Erythroblast (primary cell): ENCODE data around the gene FOXP1.
A peak's percentile ranks its signal among the peaks of the same experiment; 100 is the strongest.

Source experiments
- DNase-seq, 2 experiments: peaks; one replicate each; lab custom pipeline; 2025; lab: John Stamatoyannopoulos, UW
- GATA1 ChIP-seq: IDR thresholded peaks from 2 replicates; pipeline ENCODE4 v1.6.1; 2011; ENCODE audit warnings: low read depth, mild to moderate bottlenecking, control low read depth, low read length, moderate library complexity
- POLR2A ChIP-seq: IDR thresholded peaks from 2 replicates; pipeline ENCODE4 v1.6.1; 2011; ENCODE audit warnings: mild to moderate bottlenecking, low read length

FOXP1 gene

DNA sequence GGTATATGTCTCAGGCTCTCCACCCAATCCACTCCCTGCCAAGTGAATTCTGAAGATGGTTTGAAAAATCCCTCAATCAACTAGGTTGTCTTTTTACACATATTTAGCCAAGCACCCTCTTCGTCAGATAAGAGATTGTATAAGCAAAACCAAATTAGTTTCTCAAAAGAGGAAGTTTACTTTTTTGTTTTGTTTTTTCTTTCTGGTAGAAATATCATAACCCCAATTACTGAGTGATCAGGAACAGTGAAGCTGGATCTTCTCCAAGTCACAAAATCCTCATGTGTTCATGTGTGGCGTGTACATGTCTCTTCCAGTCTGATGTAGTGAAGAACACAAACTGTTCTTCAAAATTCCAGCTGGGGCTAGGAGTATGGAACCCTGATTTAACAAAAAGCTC, 180.6 kb downstream of the FOXP1 start:
- no peak for DNase-seq
- no peak for TF ChIP-seq GATA1

- TF ChIP-seq POLR2A (no peak), GATA1 (no peak)
- no peak for DNase-seq
Measured at GRCh38 chr3:71402280-71402679, 181.2 kb downstream of the FOXP1 start.

DNA sequence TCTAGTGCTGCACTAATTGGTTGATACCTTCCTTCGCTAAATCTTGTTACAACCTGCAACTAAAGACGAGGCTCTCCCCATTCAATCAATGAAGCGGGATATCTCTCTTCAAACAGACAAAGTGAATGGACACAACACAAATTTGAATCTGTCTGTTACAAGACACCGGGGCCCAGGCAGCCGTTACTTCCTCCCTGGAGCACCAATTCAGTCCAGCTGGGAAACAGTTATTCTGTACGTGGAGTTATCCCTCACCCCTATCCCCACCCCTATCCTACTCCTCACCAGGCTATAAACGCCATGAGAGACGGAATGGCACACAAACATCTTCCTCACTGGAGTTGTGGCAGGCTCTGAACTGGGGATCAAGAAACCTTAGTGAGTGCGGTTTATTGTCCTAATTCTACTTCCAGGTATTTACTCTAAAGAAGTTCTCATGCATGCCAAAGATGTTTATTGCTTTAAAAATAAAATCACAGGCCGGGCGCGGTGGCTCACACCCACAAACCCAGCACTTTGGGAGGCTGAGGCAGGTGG, 181.8 kb downstream of the FOXP1 start:
- DNase-seq = no peak
- TF ChIP-seq GATA1 (no peak), POLR2A (no peak)

DNA sequence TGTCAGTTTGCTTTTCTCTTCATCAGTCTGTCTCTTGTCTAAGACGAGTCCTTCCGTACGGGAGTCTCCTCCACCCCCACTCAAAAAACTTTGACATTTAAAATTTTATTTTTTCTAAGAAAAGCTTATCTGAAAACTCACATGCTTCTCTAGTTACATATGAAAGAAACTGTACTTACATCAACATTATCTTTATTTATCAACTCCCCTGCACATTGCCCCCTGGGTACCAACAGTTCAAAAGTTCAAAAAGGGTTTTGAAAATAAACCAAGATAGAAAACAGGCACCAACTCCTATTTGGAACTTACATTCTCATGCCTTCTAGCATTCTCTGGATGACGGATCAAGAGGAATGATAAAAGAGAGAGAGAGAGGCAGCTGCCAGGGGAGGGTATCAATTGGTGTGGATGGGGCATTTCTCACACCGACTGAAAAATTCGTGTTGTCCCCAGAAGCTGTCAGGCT, 182.5 kb downstream of the FOXP1 start:
- no peak for TF ChIP-seq GATA1
- no peak for TF ChIP-seq POLR2A
- DNase-seq = peak; percentile 47 to 66

DNA sequence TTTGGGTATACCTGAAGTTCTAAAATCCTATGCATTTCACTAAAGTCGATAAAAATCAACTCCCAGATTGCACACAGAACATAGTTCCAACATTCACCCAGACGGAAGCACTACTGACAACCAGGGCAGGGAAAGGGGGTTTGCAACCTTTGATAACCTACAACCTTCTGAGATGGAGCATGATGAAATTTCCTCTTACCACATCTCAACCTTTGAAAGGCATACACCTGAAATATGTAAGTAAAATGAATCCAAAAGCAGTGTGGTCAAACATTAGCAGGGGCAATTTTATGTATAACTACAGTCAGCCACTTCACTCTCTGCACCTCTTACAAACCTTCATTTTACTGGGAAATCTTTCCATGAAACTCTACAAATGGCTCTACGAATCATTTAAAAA, 184.1 kb downstream of the FOXP1 start:
- TF ChIP-seq POLR2A (no peak), GATA1 (no peak)
- no peak for DNase-seq

DNA sequence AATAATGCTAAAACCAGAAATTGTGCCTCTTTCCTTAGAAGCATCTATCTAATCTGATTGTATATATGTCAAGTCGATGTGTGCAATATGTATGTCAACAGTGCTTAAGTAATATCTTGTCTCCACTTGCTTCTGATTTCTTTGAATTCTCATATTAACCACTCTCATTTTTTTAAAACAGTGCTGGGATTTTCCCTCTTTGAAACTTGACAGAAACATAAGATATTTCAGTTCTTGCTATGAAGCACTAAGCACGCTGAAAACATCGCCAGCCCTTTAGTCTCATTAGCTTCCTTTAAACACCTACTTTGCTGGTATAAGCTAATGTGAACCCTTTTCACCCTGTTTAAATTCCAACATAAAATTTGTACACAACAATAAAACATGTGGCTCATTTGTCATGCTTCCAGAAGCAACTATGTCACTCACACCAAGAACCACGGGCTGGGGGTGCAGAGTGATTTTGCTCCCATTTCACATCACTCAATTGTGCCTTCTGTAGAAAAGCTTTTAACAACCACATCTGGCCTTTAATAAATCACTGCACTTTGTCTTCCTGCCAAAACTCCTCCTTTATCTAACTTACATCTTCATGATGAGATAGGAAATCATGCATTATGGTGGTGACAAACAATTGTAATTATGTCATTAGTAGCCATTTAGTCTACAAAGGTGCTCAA, 185.2 kb downstream of the FOXP1 start:
- DNase-seq = no peak
- TF ChIP-seq POLR2A (no peak), GATA1 (no peak)

- TF ChIP-seq GATA1 (no peak), POLR2A (no peak)
- DNase-seq = no peak
Measured at GRCh38 chr3:71397726-71398125, 185.8 kb downstream of the FOXP1 start.

DNA sequence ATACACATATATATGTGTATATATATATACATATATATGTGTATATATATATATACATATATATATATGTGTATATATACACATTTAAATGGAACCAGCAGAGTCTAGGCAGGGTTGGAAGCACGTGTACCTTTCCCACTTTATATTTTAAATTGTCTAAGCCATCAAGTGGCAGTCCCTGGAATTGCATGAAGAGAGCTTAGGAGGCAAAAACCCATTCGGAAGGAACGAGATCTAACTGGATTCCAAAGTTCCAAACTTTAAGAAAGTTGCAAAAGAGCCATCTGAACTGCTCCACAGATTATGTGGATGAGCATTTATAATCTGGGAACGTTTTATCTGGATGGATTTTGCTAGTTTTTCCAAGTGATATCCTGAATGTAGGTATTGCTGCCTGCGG, 186.5 kb downstream of the FOXP1 start:
- peak; percentile 3 to 17 for DNase-seq

GRCh38 chr3:71395927-71396695, 187.4 kb downstream of the FOXP1 start:
- no peak for DNase-seq
- no peak for TF ChIP-seq POLR2A
- no peak for TF ChIP-seq GATA1

More for the DNA sequence above, 186.5 kb downstream of the FOXP1 start:
- TF ChIP-seq POLR2A (no peak), GATA1 (no peak)

GRCh38 chr3:71395470-71395869, 188.1 kb downstream of the FOXP1 start:
- no peak for DNase-seq
- TF ChIP-seq POLR2A (no peak), GATA1 (no peak)

- DNase-seq = no peak
- TF ChIP-seq GATA1 (no peak), POLR2A (no peak)
Measured at GRCh38 chr3:71393745-71394144, 189.8 kb downstream of the FOXP1 start.

- no peak for DNase-seq
- TF ChIP-seq GATA1 = no peak
- no peak for TF ChIP-seq POLR2A
Measured at GRCh38 chr3:71393093-71393492, 190.4 kb downstream of the FOXP1 start.

- TF ChIP-seq GATA1 = no peak
- no peak for TF ChIP-seq POLR2A
- no peak for DNase-seq
Measured at GRCh38 chr3:71392251-71392650, 191.3 kb downstream of the FOXP1 start.

DNA sequence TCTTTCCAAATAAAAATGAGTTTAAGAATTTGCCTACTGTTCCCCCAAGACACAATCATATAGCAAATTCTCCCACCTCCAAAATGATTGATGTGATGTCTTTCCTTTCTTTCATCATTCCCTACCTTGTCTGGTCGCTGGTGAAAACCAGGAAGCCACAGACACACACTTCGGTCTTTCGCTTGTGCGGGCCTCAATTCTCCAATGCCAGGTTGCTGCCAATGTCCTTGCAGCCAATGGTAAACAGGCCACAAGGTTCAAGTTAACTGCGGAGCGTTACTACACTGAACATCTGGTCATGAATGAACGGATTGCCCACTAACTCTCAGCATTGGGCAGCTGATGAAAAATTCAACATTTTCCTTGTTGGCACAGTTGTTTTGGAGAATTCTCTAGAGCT, 192.2 kb downstream of the FOXP1 start:
- no peak for DNase-seq
- no peak for TF ChIP-seq GATA1
- no peak for TF ChIP-seq POLR2A
